ENCODE results near the gene SLC51B.
"Not testable (repeated sequence)": the region's sequence is repeated elsewhere in the genome, so short reads cannot be mapped to it uniquely, and the experiment has no call there.

Gene SLC51B

DNA sequence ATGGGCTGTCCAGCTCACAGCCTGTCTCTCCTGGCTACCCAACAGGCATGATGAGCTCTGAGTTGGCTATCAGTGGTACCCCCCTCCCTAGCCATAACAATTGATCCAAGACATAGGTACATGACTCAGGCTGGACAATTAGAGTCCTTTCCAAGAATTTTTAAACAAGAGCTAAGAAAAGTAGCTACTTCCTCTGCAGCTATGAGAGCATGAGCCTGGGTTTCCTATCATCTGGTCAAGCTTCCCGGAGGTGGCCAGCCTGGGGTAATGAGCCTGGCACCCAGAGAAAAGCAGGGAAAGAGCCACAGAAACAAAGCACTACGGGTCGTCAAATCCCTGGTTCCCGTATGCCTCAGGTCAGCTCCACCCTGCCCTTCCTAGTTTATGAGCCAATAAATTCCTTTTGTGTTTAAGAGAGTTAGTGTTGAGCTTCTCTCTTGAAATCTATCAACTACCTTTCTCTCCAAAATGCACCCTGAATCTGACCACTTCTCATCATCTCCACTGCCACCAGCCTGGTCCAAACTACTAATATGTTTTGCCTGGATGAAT lies 2.3 kb upstream of the SLC51B start:
- peak; percentile 17 for DNase-seq

DNA sequence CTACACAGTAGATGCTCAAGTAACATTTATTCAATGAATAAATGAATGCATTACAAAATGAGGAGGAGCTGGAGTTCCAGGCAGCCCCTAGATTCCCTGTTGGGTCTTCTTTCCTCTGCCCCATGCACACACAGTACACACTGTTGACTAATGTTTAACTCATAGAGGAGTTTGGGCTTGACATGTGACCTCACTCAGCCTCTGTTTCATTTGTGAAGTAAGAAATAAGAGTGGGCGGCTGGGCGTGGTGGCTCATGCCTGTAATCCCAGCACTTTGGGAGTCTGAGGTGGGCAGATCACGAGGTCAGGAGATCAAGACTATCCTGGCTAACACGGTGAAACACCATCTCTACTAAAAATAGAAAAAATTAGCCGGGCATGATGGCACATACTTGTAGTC lies 969 bp upstream of the SLC51B start:
- DNase-seq = not testable (repeated sequence)

DNA sequence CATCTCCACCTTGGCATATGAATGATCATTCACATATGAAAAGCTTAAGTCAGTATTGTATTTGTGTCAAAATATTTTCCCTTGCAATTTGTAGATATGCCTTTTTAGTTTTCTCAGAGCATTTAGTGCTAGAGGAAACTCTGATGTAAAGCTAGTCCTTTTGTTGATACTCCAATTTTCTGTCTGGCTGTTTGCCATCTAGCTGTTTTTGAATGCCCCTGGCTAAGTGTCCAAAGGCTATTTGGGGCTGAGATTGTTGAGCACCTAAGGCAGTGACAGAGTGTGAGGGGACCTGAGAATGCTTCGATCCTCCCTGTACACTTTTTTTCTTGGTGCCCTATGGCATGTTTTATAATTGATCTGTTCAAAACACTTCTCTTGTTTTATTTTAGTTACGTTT lies 3.1 kb downstream of the SLC51B start:
- DNase-seq = no peak

DNA sequence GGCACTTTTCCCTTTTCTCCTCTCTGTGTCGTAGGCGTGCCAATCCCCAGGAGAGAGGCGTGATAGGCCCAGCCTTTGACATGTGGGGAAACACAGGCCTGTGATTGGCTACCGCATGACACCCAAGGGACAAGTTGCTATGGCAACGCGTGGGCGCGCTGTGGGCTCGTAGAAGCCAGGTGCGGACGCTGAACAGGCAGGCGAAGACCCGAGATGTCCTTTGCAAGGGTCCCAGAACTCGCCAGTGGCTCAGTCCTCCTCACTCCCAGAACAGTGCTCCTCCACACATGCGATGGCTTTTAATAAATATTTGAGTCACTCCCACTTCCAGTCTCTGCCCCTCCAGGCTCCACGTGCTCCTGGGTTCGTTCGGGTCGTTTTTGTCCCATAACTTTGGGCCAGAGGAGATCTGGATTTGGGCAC lies 4.2 kb downstream of the SLC51B start:
- peak; percentile 93 for DNase-seq

DNA sequence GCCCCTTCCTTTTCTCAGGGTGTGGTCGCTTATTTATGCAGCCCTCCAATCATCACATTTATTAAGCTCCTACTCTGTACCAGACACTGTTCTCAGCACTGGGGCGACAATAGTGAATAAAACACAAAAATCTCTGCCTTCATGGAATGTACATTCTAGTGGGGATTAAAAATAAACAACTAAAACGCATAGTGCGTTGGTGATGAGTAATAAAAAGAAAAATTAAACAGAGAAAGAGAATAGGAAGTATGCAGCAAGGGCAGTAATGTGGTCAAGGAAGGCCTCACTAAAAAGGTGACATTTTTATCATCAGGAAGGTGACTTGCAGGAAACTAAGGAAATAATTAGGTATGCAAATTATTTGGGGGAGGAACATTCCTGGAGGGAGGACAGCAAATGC lies 5.1 kb downstream of the SLC51B start:
- no peak for DNase-seq

DNA sequence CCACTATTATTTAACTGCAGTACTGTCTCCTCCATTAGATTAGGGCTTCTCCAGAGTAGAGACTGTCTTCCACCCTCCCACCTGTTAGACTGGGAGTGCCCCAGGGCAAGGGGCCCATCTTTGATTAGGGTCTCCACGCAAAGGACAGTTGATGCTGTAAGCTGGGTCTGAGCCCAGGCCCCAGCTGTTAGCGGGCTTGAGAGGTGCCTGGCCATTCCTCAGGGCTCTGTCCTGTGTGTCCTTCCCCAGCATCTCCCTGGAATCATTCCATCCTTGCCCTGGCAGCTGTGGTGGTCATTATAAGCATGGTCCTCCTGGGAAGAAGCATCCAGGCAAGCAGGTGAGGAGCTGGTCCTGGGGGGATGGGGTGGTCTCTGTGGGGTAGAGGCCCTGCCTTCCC lies 6.1 kb downstream of the SLC51B start:
- DNase-seq = no peak

DNA sequence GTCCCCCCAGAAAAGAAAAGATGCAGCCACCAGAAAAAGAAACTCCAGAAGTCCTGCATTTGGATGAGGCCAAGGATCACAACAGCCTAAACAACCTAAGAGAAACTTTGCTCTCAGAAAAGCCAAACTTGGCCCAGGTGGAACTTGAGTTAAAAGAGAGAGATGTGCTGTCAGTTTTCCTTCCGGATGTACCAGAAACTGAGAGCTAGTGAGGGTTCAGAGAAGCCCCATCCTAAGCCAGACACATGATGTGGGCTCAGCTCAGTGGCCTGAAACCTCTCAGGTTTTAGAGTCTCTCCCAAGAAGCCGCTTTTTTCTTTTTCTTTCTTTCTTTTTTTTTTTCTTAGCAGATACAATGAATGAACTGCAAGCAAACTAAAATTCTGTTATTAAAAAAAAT lies 7.8 kb downstream of the SLC51B start:
- DNase-seq = no peak

DNA sequence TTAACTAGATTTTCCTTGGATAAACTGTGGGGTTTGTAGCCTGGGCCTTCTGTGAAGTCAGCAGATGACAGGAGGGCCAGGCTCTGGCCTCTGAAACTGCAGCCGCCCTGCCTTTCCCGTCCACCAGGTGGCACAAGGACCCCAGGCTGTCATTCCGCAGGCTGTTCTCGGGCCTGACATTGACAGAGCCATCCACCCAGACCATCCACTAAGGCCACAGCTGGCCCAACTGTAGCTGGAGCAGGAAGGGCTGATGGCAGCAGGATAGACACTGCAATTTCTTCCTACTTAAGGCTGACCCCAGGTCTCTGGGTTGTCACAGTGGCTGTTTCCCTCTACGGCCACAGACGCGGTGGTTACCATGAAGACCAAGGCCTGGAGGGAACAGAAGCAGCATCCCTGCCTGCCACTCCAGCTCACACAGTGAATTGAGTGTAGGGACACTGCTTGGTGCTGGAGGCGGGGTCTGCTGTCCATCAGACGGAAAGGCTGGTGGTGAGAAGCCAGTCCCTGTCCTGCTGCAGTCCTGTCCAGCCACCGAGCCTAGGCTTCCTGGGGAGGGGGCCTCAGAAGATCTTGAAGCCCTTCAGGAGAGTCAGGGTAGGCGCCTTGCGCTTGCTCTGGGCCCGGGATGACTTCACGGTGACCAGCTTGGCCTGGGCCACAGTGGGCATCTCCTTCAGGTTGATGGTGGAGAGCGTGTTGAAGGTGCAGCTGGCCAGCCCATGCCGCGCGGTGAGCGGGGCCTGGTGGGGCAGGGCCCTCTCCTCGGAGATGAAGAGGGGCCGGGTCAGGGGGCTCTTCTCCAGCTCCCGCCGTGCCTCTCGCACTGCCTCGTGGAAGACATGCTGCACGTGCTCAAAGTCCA lies 9.4 kb downstream of the SLC51B start:
- peak; percentile 77 for DNase-seq

DNA sequence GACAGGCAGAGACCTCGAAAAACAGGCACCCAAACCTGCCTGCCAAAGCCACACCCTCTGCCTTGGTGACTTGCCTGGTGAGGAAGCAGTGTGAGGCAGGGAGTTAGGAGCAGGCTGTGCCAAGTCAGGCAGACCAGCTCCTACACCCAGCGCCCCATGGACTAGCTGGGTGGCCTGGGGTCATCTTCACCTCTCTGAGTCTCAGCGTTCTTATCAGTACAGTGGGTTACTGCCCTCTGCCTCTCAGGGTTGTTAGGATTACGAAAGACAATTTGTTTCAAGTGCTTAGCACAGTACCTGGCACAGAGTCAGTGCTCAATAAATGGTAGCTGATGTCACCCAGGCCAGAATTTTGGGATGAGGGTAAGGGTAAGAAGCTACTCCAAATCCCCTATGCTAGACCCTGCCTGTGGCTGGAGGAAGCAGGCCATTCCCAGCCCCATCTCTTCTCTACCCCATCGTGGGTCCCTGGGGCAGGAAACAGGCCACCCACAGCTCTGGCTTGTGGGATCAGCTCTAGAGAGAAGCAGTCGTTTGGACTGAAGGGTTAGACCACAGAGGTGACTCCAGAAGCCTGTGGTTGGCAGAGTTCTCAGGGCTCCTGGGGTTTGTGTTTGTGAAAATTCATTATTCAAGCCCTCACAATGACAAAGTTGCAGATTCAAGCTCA lies 10.1 kb downstream of the SLC51B start:
- no peak for DNase-seq

DNA sequence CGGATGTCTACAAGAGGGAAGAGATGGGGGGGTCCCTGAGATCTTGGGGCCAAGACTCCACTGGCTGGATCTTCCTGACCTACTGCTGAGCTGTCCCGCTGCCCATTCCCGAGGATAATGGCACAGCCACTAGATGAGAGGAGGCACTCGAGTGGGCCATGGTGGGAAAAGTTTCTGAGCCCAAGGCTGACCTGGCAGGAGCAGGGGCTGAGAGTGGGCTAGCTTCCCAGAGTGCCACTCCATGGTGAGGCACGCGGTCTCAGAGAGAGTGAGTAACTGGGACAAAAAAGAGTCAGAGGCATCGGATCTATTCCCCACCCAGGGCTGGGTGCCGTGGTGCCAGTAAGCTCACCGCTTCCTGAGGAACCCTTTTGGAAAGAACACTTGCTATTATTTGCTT lies 10.9 kb downstream of the SLC51B start:
- no peak for DNase-seq

DNA sequence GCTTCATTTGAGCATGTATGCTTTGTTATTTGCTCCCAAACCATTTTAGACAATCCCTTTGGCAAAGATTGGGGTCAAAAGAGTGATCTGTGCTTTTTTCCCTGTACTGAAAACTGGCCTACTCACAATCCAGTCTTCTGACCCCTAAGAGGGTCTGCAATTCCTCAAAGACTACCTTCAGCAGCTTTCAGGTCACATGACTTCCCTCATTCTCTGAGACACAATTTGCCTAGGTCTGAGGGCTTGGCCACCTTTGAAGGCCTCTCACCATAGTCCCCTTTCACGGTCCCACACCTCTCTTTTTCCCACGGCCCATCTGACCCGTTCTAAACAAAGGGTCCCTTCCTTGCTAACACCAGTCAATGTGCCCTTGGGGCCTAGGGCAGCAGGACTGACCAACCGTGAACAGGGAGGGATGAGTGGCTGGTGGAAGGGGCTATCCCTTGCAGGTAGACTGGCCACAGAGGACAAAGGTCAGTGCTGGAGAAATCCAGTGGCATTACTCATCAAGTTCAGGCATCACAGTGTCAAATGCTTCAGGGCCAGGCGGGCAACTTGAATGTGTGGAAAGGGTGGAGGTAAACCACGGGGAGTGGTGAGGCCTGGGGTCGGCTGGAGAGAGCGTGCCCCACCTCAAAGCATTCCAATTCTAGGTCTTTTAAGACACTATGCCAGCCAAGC lies 11.8 kb downstream of the SLC51B start:
- no peak for DNase-seq

DNA sequence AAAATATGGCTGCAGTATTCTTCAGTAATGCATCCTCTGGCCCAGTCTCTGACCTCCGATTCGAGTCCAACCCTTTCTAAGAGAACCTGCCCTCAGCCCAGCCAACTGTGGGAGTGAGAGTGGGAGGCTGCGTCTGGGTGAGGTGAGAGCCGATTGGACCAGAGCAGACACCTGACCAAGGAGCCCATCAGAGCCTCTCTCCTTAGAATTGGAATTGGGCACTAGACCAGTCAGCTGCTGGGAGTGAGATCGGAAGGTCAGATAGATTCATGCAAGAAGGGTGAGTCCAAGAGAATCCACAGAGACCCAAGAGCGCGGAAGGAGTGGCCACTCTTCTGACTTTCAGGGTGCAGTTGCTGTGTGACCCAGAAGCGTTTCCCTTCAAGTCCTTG lies 12.4 kb downstream of the SLC51B start:
- no peak for DNase-seq

DNA sequence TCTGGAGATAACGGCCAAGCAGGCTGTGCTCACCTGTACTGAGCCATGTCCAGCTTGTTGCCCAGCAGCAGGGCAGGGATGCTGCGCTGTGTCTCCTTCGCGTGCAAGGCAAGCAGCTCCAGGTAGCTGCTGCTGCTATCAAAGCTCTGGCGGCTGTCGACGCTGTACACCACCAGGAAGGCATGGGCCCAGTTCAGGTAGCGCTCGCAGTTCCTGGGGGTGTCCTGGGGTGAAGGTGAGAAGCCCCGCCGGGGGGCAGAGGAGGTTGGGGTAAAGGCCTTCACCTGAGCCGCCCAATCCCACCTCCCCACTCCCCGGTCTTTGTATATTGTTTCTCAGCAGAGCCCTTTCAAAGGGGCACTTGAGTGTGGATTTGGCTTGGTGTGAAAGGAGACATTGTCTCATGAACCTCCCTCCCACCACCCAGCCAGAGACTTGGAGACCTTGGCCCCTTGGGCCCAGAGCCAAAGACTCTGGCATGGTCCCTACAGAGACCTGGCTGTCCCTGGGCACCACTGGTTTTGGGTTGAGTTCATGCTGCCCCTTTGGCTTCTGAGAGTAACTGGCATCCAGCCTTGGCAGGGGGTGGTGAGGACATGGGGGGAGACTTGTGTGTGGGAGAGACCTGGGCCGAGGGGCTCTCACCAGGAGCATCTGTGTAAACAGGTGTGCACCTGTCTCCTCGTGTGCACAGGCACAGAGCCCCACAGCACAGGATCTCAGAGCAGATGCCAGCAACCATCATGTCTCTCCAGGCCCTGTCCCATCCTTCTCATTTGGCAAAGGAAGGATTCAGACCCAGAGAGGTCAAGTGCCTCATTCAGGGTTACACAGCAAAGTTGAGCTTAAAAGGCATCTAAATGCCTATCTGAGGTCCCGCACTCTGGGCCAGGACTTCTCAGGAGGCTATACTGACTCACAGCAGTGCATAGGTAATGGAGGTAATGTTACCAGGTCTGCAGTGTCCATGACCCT lies 13.5 kb downstream of the SLC51B start:
- DNase-seq = no peak

DNA sequence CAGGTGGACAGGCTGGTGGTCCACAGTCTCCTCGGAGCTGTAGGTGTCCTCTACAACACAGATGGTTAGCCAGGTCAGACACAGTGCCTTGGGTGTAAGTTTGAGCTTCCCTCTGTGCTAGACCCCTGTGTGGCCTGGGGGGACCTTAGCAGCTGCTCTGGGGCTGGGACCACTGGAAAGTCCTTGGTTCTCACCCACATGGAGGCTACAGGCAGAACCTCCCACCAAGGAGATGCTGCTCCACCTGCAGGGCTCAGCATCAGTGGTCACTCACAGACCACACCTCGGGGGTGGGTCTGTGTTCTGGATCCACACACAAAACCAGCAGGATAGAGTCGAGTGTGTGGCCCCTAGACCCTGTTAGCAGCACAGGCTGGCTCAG lies 14.2 kb downstream of the SLC51B start:
- no peak for DNase-seq

DNA sequence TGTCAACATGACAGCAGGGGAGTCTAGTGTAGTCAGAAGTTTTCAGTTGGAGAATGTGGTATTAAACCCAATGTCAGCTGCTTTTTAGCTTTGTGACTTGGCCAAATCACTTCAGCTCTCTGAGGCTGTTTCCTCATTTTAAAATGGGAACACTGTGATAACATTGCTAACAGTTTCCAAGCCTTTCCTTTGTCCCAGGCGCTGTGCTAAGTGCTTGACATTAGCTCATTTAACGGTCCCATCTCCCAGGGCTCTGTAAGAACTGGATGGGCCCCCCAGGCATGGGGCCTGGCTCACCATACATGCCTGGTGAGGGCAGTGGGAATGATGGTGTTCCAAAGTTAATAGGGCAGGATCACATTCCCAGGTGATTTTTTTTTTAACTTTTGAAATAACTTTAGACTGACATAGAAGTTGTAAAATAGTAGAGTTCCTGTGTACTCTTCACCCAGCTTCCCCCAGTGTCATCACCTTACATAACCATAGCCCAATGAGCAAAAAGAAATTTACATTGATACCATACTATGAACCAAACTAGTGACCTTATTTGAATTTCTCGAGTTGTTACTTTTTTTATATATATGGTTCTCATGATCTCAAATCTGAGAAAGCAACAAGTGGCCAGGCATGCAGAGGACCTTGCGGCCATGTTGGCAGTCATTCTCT lies 14.9 kb downstream of the SLC51B start:
- DNase-seq = no peak

DNA sequence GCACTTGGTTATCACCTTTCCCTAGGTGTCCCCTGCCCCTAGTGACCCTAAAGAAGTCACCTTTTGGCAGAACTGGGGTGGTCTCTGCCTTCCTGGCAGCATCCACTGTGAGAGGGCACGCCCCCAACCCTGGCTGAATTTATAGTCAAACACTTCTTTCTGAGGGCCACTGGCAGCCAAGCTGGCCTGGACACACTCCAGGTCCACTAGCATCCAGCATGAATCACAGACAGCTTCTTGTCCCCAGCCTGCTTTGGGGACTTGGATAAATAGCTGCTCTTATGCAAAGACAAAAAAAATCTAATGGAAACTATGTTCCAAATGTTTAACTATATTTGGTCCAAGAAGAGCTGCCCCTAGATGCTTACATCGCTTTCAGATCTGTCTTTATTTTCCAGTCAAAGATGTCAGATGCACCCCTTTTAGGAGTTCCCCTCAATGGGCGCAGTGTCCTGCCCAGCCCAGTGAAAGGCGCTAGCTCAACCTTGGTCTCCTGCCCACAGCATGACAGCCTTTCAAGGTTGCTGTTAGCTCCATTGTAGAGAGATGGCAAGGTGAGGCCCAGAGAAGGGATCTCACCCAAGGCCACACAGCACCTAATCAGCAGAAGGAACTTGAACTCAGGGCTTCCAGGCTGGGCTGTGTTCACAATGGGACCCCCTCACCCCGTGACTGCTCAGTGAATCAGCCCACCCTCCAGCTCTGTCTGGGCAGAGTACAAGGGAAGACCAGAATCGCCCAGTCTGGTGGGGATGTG lies 15.6 kb downstream of the SLC51B start:
- DNase-seq = no peak

DNA sequence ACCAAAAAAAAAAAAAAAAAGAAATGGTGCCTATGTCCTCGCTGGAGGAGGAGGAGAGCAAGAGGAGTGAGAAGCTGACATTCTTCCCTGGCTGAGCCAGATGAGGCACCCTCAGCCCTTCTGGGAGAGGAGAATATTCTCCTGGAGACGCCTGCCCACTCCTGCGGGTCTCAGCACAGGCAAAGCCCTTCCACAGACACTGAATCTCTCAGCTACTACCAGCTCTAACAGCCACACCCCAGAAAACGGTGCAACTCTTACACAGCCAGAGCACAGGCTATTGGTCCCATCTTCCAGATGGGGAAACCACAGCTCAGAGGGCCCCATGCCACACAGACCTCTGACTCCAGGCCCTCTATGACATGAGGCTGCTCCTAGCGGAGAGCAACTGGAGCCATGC lies 16.9 kb downstream of the SLC51B start:
- no peak for DNase-seq

DNA sequence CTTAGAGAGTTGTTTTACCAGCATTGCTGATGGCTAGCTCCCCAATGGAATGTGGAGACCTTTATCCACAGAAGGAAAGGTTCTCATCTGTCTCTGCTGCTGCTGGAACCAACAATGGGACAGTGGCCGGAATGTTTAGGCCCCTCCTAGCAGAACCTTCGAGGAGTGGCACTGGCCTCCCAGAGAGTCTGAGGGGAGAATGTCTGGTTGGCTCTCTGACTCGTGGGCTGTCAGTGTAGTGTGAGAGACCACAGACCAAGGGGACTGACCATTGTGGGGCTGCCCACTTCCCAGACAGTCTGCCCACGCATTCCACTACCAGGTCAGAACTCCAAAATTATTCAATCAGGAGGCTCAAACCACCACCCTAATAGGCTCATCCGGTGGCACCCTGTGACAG lies 17.5 kb downstream of the SLC51B start:
- DNase-seq = no peak

DNA sequence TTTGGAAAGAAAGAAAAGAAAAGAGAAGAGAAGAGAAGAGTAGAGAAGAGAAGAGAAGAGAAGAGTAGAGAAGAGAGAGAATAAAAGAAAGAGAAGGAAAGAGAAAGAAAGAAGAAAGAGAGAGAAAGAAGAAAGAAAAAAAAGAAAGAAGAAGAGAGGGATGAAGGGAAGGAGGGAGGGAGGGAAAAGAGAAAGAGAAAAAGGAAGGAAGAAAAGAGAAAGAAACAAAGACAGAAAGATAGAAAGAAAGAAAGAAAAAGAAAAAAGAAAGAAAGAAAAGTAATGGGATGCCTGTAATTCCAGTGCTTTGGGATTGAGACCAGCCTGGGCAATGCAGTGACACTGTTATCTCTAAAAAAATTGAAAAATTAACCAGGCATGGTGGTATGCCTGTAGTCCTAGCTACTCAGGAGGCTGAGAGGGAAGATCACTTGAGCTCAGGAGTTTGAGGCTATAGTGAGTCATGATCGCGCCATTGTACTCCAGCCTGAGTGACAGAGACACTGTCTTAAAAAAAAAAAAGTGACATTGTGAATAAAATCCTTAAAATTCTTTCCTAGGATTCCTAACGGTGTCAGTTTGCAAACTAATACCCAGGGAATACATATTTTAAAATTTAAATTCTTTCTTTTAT lies 20.9 kb downstream of the SLC51B start:
- no peak for DNase-seq

DNA sequence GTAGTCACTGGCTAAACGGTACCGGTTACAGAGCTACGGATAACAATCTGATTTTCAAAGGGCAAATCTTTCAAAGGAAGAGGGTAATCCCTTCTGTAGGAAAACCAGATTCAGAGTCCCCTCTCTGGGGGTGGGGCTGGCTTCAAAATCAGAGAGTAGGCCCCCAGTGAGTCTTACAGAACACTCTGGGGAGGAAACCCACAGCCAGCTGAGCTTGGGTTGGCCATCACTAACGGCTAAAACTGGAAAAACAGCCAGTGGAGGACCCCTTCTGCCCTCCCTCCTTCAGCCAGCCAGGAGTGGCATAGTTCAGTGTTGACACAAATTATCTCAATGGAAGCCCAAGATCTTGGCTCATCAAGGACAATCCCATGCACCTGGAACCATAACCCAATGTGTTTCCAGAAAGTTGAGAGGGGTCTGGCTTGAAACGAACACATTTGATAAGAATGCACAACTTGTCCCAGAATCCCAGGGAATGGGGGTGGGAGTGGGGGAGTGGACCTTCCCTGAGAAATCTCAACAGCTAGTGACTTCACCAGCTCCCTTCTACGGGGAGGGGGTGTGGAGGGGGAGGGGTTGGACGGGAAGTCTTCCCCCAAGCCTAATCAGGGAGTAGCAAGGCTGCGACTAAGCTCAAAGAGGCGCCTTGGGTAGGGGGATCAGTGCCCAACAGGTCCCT lies 21.6 kb downstream of the SLC51B start:
- no peak for DNase-seq
